Kidney (tissue), 14 donors: ENCODE results near the gene LRRC25. TPM values are rescaled to one million over a fixed set of nuclear protein-coding genes. Genes with fewer than 3 reads are reported as not detected.

Experiments used
- DNase-seq, 5 donors: peaks; one replicate each; pipeline ENCODE4 v3.0.0-alpha.2; 2013 to 2020
- FAIRE-seq: peaks from 2 replicates; lab custom pipeline; 2012; peaks lifted over from hg19 to GRCh38; lab: Jason Lieb, UNC
- H3K27ac ChIP-seq, 2 donors: one replicate each; pipeline ENCODE4 v1.7.0; 2013; ENCODE audit warnings: low read depth in 2 of 2, low read length in 2 of 2, inconsistent platforms in 1 of 2
- H3K27me3 ChIP-seq: one replicate; pipeline ENCODE4 v1.7.1; 2013; ENCODE audit warnings: low read length, inconsistent platforms; ENCODE audit not compliant: control insufficient read depth, insufficient read depth
- H3K36me3 ChIP-seq, 3 donors: one replicate each; pipeline versions ENCODE4 v1.7.0 to v1.7.1; 2013; ENCODE audit warnings: low read length in 3 of 3, control low read depth in 1 of 3, inconsistent platforms in 1 of 3; ENCODE audit not compliant: insufficient read depth in 3 of 3, control insufficient read depth in 2 of 3
- H3K4me1 ChIP-seq, 3 donors: one replicate each; pipeline versions ENCODE4 v1.7.0 to v1.7.1; 2013; ENCODE audit warnings: low read length in 3 of 3, inconsistent platforms in 1 of 3, low read depth in 1 of 3; ENCODE audit not compliant: control insufficient read depth in 2 of 3, insufficient read depth in 2 of 3
- H3K4me3 ChIP-seq, 3 donors: one replicate each; pipeline versions ENCODE4 v1.7.0 to v1.8.1; 2013; ENCODE audit warnings: low read length in 3 of 3, control low read depth in 1 of 3, inconsistent platforms in 1 of 3
- H3K9ac ChIP-seq, 3 donors: one replicate each; pipeline versions ENCODE4 v1.7.0 to v1.7.1; 2013; ENCODE audit warnings: low read length in 3 of 3, control low read depth in 1 of 3, inconsistent platforms in 1 of 3
- H3K9me3 ChIP-seq, 3 donors: one replicate each; pipeline versions ENCODE4 v1.7.0 to v1.7.1; 2013; ENCODE audit warnings: low read length in 3 of 3, control low read depth in 1 of 3, inconsistent platforms in 1 of 3; ENCODE audit not compliant: control insufficient read depth in 2 of 3, insufficient read depth in 1 of 3
- CTCF ChIP-seq: IDR thresholded peaks from 3 replicates; pipeline ENCODE4 v1.5.1; 2012; ENCODE audit warnings: mild to moderate bottlenecking, moderate library complexity, borderline replicate concordance; ENCODE audit not compliant: insufficient read depth; ENCODE audit errors: extremely low read depth
- intact Hi-C: fragments of 100-400 bp; cut with DNase I; formaldehyde crosslinking; loops from one replicate; pipeline ENCODE4 v1.11.1; 2022
- polyA plus RNA-seq: library from polyadenylated mRNA; stranded (reverse); fragments of 350-450 nt; fragmentation: Illumina TruSeq; extraction: RNeasy Lipid Tissue Mini Kit (QIAGEN cat#74804); gene quantifications from one replicate; pipeline ENCODE4 v1.2.3, GENCODE V29; 2014; ENCODE audit warnings: low read depth, low replicate concordance; ENCODE audit not compliant: insufficient read depth
- total RNA-seq: library from RNA; stranded (reverse); fragmentation: NEBNext Ultra II Directional; extraction: Animal tissue kit (Norgen Biotek cat#: 25700); gene quantifications from one replicate; pipeline ENCODE4 v1.2.1, GENCODE V29; 2021
- donor health status: control.
- donor health status: control.
- donor health status: control.
- donor health status: control.
- donor health status: control.
- donor health status: DM: yes; HTN: yes; CAD: no.
- donor health status: Normal renal cell carcinoma (clear cell type).

The LRRC25 gene
- total and polyA plus RNA-seq, 2 donors from 2014 or later = 2.7 to 13.1 TPM

GRCh38 chr19:18388960-18389725 lies 8.3 kb downstream of the LRRC25 start:
- H3K9me3 ChIP-seq = no peaks in the 10 kb centered on the region
- DNase-seq = no peak
- TF ChIP-seq CTCF = no peak
- H3K9ac ChIP-seq = peak overlapping the region in 2 of 3 donors; percentile 63 to 67
- no peak for FAIRE-seq
- peaks cover 0 to 16% (median 6%) of the 10 kb centered on the region in 3 donors for H3K4me1 ChIP-seq
- H3K4me3 ChIP-seq = peak overlapping the region; percentile 20 to 83 (median 37)
- no peaks in the 10 kb centered on the region for H3K27me3 ChIP-seq
- peaks cover 0 to 3% (median 2%) of the 10 kb centered on the region in 3 donors for H3K36me3 ChIP-seq
- intact Hi-C loops = no loop called here
- peak overlapping the region; percentile 95 to 98 for H3K27ac ChIP-seq

- no peaks in the 10 kb centered on the region for H3K27me3 ChIP-seq
- no peaks in the 10 kb centered on the region for H3K9me3 ChIP-seq
- H3K4me1 ChIP-seq = peaks cover 0 to 16% (median 6%) of the 10 kb centered on the region in 3 donors
- FAIRE-seq (no peak), DNase-seq (peak; percentile 91 to 96 (median 94))
- H3K27ac ChIP-seq = peak overlapping the region; percentile 95 to 98
- intact Hi-C loops = no loop called here
- TF ChIP-seq CTCF = peak; percentile 99
- peaks cover 0 to 3% (median 2%) of the 10 kb centered on the region in 3 donors for H3K36me3 ChIP-seq
- peak overlapping the region; percentile 20 to 83 (median 76) for H3K4me3 ChIP-seq
- peak overlapping the region in 2 of 3 donors; percentile 63 to 67 for H3K9ac ChIP-seq
These were observed 9.1 kb downstream of the LRRC25 start for GRCh38 chr19:18388100-18388959.

- no peaks in the 10 kb centered on the region for H3K9me3 ChIP-seq
- peak in 1 of 5 donors; percentile 78 for DNase-seq
- H3K4me3 ChIP-seq = peak overlapping the region in 2 of 3 donors; percentile 76 to 83
- no peak for FAIRE-seq
- H3K36me3 ChIP-seq = peaks cover 0 to 3% (median 2%) of the 10 kb centered on the region in 3 donors
- intact Hi-C loops = no loop called here
- peaks cover 0 to 16% (median 11%) of the 10 kb centered on the region in 3 donors for H3K4me1 ChIP-seq
- peak overlapping the region in 2 of 3 donors; percentile 45 to 92 for H3K9ac ChIP-seq
- no peaks in the 10 kb centered on the region for H3K27me3 ChIP-seq
- peak overlapping the region; percentile 95 to 98 for H3K27ac ChIP-seq
- no peak for TF ChIP-seq CTCF
These were observed 10.7 kb downstream of the LRRC25 start for GRCh38 chr19:18386543-18387271.
